ENCODE measurements around the gene ASAP3. TPM values are rescaled to one million over a fixed set of nuclear protein-coding genes. Genes with fewer than 3 reads are reported as not detected.

The ASAP3 gene
- total RNA-seq, 1 experiment from 2014 or later, result 7.1 TPM

DNA sequence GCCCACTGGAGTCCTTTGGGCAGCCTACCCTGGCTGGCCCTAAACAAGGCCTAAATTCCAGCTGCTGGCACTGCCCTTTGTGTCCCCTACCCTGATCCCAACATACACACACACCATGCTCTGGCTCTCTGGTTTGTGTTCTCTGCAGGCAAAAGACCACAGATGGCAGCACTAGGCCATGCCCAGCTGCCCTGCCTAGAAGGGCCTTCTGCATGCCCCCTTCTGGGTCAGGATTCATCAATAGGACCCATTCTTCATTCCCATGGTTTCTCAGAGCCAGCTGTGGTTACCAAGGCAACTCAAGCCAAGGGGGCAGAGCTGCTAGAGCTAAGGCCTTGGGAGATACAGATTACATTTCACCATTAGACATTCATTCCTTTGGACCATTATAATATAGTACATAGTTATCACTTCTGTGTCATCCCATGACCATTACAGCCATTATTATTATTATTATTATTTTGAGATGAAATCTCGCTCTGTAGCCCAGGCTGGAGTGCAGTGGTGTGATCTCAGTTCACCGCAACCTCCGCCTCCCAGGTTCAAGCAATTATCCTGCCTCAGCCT is 17.5 kb downstream of the ASAP3 start:
- in situ Hi-C loops (cut with HindIII; ENCODE audit: low pct_unique_long_range_greater_than_20kb, low sequenced_read_pairs), result no loop called here
- DNase-seq (ENCODE audit: low read depth, low spot score), result peak; percentile 59

DNA sequence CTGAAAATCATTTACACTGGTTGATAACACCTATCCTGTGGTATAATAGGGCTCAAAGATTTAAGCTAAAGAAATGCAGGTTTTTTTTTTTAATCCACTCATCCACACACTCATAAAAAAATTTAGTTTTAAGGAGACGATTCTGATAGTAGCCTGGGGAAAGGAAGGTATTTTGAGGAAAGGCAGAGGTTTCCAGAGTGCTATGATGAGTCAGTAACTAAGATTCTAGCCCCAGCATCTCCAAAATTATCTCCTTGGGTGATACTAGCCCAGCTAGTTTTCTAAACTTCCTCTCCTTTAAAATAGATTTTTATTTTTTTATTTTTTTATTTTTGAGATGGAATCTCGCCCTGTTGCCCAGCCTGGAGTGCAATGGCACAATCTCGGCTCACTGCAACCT is 20.7 kb downstream of the ASAP3 start:
- no peak for DNase-seq (ENCODE audit: low read depth, low spot score)
- in situ Hi-C loops (cut with HindIII; ENCODE audit: low pct_unique_long_range_greater_than_20kb, low sequenced_read_pairs), result no loop called here

DNA sequence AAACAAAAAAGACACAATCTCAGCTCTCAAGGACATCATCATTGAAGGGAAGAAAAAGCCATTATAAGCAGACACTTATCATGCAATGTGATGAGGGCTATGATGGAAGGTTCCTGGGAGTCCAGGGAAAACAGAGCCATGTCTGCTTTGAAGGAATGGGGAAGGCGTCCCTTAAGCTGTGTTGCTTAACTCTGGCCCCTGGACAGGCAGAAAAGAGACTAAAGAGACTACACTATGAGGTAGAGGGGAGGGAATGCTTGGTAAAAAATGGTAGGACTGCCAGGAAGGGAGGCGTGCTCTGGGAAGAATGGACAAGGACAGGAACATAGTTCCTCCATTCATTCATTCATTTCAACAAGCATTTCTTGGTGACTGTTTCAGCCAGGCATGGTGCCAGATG is 21.2 kb downstream of the ASAP3 start:
- in situ Hi-C loops (cut with HindIII; ENCODE audit: low pct_unique_long_range_greater_than_20kb, low sequenced_read_pairs), result no loop called here
- no peak for DNase-seq (ENCODE audit: low read depth, low spot score)

DNA sequence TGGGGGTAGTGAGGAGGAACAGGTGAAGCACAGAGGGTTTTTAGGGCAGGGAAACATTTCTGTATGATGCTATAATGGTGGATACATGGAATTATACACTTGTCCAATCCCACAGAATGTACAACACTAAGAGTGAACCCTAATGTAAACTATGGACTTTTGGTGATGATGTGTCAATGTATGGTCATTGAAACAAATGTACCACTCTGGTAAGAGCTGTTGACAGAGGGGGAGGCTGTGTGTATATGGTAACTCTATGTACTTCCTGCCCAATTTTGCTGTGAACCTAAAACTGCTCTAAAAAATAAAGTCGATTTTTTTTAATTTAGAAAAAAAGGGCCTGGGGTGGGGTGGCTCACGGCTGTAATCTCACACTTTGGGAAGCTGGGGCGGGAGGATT is 22.9 kb downstream of the ASAP3 start:
- DNase-seq (ENCODE audit: low read depth, low spot score), result no peak
- in situ Hi-C loops (cut with HindIII; ENCODE audit: low pct_unique_long_range_greater_than_20kb, low sequenced_read_pairs), result no loop called here

DNA sequence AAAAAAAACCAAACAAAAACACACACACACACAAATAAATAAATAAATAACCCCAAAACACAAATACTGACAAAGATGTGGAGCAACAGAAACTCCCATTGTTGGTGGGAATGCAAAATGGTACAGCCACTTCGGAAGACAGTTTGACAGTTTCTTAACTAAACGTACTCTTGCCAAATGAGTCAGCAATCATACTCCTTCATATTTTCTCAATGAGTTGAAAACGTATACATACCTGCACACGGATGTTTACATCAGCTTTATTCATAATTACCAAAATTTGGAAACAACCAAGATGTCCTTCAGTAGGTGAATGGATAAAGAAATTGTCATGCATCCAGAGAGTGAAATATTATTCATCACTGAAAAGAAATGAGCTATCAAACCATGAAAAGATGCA is 23.5 kb downstream of the ASAP3 start:
- in situ Hi-C loops (cut with HindIII; ENCODE audit: low pct_unique_long_range_greater_than_20kb, low sequenced_read_pairs), result no loop called here
- DNase-seq (ENCODE audit: low read depth, low spot score), result no peak

DNA sequence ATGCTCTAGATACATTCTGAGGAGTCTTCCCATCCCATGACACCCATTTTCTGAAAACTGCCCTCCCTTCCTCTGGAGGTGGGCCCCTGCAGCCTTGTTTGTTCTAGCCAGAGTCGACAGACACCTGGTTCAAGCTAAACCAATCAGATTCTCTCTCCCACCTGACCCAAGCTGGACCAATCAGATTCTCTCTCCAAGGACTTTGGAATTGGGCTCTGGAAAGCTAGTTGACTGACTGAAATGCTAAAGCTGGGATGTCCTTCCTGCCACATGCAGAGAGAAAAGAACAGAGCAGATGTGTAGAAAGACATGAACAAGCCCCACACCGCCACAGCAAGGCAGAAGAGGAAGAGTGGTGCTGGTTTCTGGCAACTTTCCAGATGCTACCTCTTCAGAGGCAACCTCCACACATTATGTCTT is 24.6 kb downstream of the ASAP3 start:
- DNase-seq (ENCODE audit: low read depth, low spot score), result peak; percentile 17
- in situ Hi-C loops (cut with HindIII; ENCODE audit: low pct_unique_long_range_greater_than_20kb, low sequenced_read_pairs), result no loop called here

DNA sequence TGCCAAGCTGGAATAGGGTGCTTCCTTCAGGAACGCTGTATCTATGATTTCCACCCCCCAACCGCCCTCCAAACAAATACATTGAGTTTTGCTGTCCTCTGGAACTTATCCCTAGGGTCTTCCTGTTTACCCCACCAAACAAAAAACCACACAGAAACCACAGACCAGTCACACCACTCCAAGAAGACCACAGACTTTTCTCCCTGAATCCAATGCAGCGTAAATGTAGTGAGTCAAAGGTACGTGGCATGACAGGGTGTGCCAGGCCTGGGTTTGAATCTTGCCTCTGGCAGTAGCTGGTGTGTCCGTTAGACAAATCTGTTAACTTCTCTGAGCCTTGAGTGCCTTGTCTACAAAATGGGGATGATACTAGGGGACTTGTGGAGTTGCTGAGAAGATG is 27.8 kb downstream of the ASAP3 start:
- DNase-seq (ENCODE audit: low read depth, low spot score), result peak; percentile 13
- in situ Hi-C loops (cut with HindIII; ENCODE audit: low pct_unique_long_range_greater_than_20kb, low sequenced_read_pairs), result no loop called here

DNA sequence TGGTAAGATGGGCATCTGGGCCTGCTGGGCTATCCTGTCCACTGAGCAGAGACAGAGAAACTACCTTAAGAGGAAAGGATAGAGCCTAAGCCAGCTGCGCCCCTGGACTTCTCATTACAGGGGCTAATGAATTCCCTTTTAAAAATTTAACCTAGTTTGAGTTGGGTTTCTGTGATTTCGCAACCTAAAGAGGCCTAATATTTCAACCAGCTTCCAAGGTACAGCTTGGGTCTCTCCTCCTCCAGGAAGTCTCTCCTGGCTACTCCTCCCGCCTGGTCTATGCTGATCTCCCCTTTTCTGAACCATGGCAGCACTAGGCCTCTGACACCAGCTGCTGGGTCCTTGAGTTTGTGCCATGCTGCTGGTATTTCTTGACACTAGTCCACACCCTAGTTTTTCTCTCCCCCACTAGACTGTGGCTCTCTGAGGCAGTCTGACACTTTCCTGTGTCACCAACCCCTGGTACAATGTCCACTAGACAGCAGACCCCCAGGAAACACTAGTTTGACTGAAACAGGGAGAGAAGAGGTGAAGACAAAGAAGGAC is 30.5 kb downstream of the ASAP3 start:
- no peak for DNase-seq (ENCODE audit: low read depth, low spot score)
- in situ Hi-C loops (cut with HindIII; ENCODE audit: low pct_unique_long_range_greater_than_20kb, low sequenced_read_pairs), result no loop called here

DNA sequence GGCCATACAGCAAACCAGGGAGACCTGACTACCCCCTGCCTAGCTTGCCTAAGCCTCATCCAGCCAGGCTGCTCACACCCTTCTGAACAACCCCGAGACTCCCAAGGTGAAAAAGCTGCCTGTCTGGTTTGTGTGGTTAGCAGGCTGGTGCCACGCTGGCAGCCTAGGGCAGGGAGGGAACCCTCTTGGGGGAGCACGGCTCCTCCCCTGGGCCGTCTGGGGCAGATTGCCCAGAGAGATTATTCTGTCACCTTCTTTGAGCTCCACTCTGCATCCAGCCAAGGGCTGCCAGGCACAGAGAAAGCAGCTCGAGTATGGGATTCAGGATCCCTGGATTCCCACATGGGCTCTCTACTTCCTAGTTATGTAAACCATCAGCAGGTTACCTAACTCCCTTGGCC is 32.0 kb downstream of the ASAP3 start:
- DNase-seq (ENCODE audit: low read depth, low spot score), result no peak
- in situ Hi-C loops (cut with HindIII; ENCODE audit: low pct_unique_long_range_greater_than_20kb, low sequenced_read_pairs), result no loop called here

DNA sequence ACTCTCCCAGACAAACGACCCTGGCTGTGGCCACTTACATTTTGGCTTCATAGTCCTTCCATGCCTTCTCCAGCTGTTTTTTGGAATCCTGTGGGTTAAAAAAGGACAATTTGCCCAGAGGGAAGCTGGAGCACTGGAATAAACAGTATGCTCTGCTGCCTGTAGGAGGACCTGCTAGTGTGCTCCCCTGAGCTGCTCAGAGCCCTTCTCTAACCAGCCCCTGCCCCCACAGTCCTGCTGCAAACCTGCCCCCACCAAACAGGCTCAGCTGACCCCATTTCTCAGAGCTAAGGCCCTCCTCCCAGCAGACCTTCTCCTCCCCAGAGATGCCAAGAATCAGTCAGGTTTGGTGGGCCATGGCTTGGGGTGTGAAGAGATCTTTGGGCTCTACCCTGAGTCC is 32.5 kb downstream of the ASAP3 start:
- DNase-seq (ENCODE audit: low read depth, low spot score), result no peak
- in situ Hi-C loops (cut with HindIII; ENCODE audit: low pct_unique_long_range_greater_than_20kb, low sequenced_read_pairs), result no loop called here

DNA sequence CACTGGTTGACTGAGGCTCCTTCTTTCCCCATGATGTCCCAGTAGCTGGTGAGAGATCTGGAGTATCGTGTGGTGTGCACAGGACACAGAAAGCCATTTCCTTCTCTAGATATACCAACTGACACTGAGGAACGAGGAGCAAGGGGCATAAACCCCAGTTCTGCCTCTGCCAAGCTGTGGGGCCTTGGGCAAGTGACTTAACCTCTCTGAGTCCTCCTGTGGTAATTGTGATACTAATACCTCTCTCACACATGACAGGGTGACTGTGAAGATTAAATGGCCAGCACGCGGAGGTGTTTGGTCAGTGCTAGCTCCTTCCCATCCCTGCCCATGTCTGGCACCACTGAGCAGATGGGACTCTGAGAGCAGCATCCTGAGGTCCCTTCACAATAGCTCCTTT is 33.1 kb downstream of the ASAP3 start:
- in situ Hi-C loops (cut with HindIII; ENCODE audit: low pct_unique_long_range_greater_than_20kb, low sequenced_read_pairs), result no loop called here
- no peak for DNase-seq (ENCODE audit: low read depth, low spot score)

DNA sequence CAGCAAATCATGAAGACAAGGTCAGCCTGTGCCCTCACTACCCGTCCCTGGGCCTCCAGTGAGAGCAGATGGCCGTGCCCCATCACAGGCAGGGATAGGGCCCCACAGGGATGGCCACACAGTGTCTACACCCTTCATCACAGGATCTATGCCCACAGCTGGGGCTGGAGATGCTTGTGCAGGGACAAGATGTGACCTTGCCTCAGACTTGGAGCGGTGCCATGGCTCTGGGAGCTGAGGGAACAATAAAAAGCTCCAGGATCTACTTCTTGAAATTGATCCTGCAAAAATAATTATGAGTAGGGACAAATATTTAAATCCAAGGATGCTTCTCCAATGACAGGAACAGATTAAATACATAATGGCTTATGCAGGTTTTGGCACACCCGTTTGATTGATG is 34.0 kb downstream of the ASAP3 start:
- in situ Hi-C loops (cut with HindIII; ENCODE audit: low pct_unique_long_range_greater_than_20kb, low sequenced_read_pairs), result no loop called here
- DNase-seq (ENCODE audit: low read depth, low spot score), result no peak

DNA sequence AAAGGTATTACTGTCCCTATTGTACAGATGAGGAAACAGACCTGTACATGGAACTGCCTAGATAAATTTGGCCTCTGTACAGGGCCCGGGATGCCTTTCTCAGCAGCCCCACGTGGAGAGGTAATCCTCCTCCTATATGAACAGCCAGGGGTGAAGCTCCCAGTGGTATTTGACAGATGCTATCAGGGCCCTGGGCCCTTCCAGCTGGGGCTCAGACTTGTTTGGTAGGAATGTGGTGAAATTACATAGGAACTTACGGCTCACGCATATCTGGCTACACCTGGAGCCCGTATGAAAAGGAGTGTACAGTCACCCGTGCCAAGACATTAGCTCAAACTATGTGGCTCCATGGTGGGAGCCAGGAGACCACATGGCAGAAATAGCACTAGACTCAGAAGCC is 34.7 kb downstream of the ASAP3 start:
- in situ Hi-C loops (cut with HindIII; ENCODE audit: low pct_unique_long_range_greater_than_20kb, low sequenced_read_pairs), result no loop called here
- no peak for DNase-seq (ENCODE audit: low read depth, low spot score)

DNA sequence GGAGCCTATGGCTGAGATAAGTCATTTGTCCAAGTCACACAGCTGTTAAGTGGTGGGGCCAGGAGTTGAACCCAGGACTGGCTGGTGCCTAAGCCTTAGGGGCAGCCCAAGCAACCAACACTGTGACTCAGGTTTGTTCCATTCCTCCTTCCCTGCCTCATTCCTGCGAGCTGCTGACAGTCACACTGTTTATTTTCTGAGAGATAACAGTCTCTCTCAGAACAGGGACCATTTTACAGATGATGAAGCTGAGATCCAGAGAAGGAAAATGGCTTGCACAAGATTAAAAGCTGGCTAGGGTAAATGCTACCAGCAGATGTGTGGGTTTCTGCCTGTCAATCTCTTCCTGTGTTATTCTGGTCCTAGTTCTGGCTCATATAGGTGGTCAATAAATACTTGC is 35.1 kb downstream of the ASAP3 start:
- in situ Hi-C loops (cut with HindIII; ENCODE audit: low pct_unique_long_range_greater_than_20kb, low sequenced_read_pairs), result no loop called here
- no peak for DNase-seq (ENCODE audit: low read depth, low spot score)

DNA sequence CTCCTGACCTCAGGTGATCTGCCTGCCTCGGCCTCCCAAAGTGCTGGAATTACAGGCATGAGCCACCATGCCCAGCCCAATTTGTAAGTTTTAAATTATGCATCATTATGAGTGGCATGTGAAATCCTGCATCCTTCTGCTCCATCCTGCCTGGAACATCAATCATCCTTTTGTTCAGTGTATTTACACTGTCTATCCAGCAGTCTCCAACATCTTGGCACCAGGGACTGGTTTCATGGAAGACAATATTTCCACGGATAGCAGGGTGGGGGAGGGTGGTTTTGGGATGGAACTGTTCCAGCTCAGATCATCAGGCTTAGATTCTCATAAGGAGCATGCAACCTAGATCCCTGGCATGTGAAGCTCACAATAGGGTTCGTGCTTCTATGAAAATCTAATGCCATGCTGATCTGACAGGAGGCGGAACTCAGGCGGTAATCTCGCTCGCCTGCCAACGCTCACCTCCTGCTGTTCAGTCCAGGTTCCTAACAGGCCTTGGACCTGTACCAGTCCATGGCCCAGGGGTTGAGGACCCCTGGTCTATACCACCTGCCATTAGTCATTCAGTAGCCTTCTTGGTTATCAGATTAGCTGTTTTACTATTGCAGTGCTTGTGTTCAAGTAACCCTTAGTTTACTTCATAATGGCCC is 37.2 kb downstream of the ASAP3 start:
- peak; percentile 9 for DNase-seq (ENCODE audit: low read depth, low spot score)
- in situ Hi-C loops (cut with HindIII; ENCODE audit: low pct_unique_long_range_greater_than_20kb, low sequenced_read_pairs), result no loop called here

DNA sequence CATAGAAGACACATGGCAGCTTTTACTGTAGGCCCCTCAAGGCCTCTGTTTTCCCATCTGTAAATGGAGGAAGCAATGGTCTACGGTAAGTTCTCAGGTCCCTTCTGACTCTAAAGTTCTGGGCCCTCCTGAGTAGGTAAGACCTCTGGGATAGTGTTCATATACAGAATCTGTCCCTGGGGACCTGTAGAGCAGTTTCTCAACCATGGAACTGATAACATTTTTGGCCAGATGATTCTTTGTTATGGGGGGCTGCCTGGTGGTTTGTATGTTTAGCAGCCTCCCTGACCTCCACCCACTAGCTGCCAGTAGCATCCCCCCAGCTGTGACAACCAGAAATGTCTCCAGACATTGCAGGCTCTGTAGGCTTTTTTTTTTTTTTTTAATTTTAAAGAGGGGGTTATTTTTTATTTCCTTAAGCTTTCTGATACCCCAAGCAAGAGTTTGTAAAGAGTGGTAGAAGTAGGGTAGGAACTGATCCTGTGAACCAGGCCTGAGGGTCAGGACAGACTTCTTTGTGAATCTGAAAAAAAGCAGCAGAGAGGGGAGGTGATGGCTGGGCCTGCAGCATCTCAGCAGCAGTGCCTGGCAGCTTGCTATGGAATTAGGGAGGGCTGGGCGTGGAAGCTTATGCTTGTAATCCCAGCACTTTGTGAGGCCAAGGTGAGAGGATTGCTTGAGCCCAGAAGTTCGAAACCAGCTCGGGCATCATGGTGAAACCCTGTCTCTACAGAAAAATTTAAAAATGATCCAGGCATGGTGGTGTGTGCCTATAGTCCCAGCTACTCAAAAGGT is 39.2 kb downstream of the ASAP3 start:
- in situ Hi-C loops (cut with HindIII; ENCODE audit: low pct_unique_long_range_greater_than_20kb, low sequenced_read_pairs), result no loop called here
- no peak for DNase-seq (ENCODE audit: low read depth, low spot score)

DNA sequence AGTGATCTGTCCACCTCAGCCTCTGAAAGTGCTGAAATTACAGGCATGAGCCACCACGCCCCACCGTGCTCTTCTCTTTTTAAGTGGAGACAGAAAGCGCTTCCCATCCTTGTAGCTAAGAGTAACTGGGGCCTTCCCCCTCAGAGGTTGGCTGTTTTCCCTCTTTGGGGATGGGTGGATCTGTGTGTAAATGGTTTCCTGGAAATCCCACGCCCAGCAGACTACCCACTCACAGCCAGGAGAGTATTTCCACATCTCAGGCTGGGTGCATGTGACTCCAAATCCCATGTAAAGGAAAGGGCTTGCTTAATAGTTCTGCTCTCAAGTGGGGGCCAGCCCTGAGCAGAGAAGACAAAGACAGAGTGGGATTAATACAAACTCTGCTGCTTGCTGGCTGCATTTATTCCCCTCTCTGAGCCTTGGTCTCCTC is 39.9 kb downstream of the ASAP3 start:
- in situ Hi-C loops (cut with HindIII; ENCODE audit: low pct_unique_long_range_greater_than_20kb, low sequenced_read_pairs), result no loop called here
- DNase-seq (ENCODE audit: low read depth, low spot score), result peak; percentile 43

DNA sequence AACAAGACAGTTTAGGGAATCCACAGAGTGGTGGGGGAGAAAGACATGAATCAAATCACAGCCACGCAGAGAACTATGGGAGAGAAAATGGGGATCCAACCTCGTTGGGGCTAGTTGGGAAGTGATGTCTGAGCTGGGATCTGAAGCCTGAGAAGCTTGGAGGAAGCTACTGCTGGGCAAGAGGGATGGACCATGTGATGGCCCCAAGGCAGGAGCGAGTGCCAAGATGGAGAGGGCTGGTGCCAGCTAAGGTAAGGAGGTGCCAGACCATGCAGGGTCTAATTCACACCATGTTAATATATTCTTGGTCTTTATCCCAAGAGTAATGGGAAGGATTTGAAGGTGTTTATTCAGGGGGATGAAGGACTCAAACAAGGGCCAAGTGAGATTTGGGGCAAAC is 41.2 kb downstream of the ASAP3 start:
- no peak for DNase-seq (ENCODE audit: low read depth, low spot score)
- in situ Hi-C loops (cut with HindIII; ENCODE audit: low pct_unique_long_range_greater_than_20kb, low sequenced_read_pairs), result no loop called here
